Measurements from ENCODE around the gene IZUMO1. TPM values are rescaled to one million over a fixed set of nuclear protein-coding genes. Genes with fewer than 3 reads are reported as not detected.

Gene IZUMO1
- total and polyA plus RNA-seq, 2 of the 13 experiments (the other 11 are each of a cell fraction or from before 2014, with no cell fraction given) = 0.07 to 0.22 TPM

DNA sequence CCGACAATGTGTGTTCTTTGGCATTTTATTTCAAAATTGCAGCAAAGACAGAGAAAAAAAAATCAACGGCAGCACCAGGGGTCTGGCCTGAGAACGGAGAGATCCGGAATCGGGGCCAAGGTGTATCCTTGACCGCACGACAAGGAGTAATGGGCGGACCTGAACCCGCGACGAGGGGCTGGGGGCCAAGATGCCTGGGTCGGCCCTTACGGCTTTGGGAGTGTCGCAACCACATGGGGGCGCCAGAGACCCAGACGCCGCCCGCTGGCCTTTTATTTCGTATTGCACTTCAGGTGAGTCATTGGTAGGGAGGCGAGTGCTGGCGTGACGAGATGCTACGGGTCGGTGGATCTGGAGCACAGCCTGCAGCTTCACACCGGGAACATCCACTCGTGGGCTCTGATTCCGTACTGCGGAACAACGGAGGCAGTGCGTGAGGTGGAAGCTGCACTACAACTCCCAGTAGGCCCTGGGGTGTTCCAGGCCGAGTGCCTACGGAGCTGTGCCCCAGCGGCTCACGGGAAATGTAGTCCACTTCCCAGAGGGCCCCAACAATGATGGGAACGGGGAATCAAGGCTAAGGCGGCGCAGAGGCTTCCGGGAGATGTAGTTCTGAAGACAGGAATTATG lies 48.5 kb upstream of the IZUMO1 start (continued):
- TF ChIP-seq PHF8 (CRISPR knock-in tag; IDR thresholded peaks at IDR 0.05) (peak; percentile 56; the same call in 1 of the 2 replicates), SMC3 (IDR thresholded peaks at IDR 0.05; ENCODE audit: low read length) (peak; percentile 45; the same call in 1 of the 2 replicates), NCOA2 (CRISPR knock-in tag; IDR thresholded peaks at IDR 0.05) (peak; percentile 27; the same call in 1 of the 2 replicates), TEAD3 (CRISPR knock-in tag; optimal IDR thresholded peaks at IDR 0.05; ENCODE audit: borderline replicate concordance) (peak; percentile 62), ZEB1 (IDR thresholded peaks at IDR 0.05; ENCODE audit: insufficient replicate concordance, low read depth) (peak; percentile 47), ELF1 (CRISPR knock-in tag; IDR thresholded peaks at IDR 0.05) (peak; percentile 93), ZNF510 (CRISPR knock-in tag; IDR thresholded peaks at IDR 0.05; ENCODE audit: low read depth) (0 out of 2 replicates have a peak, but pooled peaks have one; percentile 83), CBX5 (CRISPR knock-in tag; IDR thresholded peaks at IDR 0.05; ENCODE audit: borderline replicate concordance) (0 out of 2 replicates have a peak, but pooled peaks have one; percentile 80), ZNF350 (CRISPR knock-in tag; IDR thresholded peaks at IDR 0.05; ENCODE audit: borderline replicate concordance, low read depth) (peak; percentile 52; the same call in 1 of the 2 replicates), ZNF501 (CRISPR knock-in tag; IDR thresholded peaks at IDR 0.05) (peak; percentile 86), NR1H2 (CRISPR knock-in tag; IDR thresholded peaks at IDR 0.05; ENCODE audit: borderline replicate concordance, low read depth) (no peak), ZNF614 (CRISPR knock-in tag; IDR thresholded peaks at IDR 0.05; ENCODE audit: borderline replicate concordance) (no peak), ZNF788 (CRISPR knock-in tag; IDR thresholded peaks at IDR 0.05; ENCODE audit: borderline replicate concordance) (peak; percentile 71; the same call in 1 of the 2 replicates), IRF2 (CRISPR knock-in tag; IDR thresholded peaks at IDR 0.05) (peak; percentile 83), SMARCE1 (IDR thresholded peaks at IDR 0.05; ENCODE audit: borderline replicate concordance) (no peak), MYNN (CRISPR knock-in tag; IDR thresholded peaks at IDR 0.05; ENCODE audit: low read depth) (0 out of 2 replicates have a peak, but pooled peaks have one; percentile 19), AKAP8 (CRISPR knock-in tag; IDR thresholded peaks at IDR 0.05) (no peak), ZMYM3 (CRISPR knock-in tag; IDR thresholded peaks at IDR 0.05) (peak; percentile 57; the same call in 1 of the 2 replicates), ADNP (CRISPR knock-in tag; IDR thresholded peaks at IDR 0.05) (0 out of 2 replicates have a peak, but pooled peaks have one; percentile 44), CBX1 (IDR thresholded peaks at IDR 0.05; ENCODE audit: low read depth) (no peak), ZNF333 (CRISPR knock-in tag; IDR thresholded peaks at IDR 0.05; ENCODE audit: borderline replicate concordance) (0 out of 2 replicates have a peak, but pooled peaks have one; percentile 32), SP2 (CRISPR knock-in tag; IDR thresholded peaks at IDR 0.05) (peak; percentile 18; the same call in 1 of the 2 replicates)
- TF ChIP-seq, protein P1, sequence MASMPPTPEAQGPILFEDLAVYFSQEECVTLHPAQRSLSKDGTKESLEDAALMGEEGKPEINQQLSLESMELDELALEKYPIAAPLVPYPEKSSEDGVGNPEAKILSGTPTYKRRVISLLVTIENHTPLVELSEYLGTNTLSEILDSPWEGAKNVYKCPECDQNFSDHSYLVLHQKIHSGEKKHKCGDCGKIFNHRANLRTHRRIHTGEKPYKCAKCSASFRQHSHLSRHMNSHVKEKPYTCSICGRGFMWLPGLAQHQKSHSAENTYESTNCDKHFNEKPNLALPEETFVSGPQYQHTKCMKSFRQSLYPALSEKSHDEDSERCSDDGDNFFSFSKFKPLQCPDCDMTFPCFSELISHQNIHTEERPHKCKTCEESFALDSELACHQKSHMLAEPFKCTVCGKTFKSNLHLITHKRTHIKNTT (CRISPR knock-in tag; IDR thresholded peaks at IDR 0.05) = 0 out of 2 replicates have a peak, but pooled peaks have one; percentile 86
- TF ChIP-seq, protein P2, sequence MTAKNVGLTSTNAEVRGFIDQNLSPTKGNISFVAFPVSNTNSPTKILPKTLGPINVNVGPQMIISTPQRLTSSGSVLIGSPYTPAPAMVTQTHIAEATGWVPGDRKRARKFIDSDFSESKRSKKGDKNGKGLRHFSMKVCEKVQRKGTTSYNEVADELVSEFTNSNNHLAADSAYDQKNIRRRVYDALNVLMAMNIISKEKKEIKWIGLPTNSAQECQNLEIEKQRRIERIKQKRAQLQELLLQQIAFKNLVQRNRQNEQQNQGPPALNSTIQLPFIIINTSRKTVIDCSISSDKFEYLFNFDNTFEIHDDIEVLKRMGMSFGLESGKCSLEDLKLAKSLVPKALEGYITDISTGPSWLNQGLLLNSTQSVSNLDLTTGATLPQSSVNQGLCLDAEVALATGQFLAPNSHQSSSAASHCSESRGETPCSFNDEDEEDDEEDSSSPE (CRISPR knock-in tag; IDR thresholded peaks at IDR 0.05) = 0 out of 2 replicates have a peak, but pooled peaks have one; percentile 28
- TF ChIP-seq, protein P3, sequence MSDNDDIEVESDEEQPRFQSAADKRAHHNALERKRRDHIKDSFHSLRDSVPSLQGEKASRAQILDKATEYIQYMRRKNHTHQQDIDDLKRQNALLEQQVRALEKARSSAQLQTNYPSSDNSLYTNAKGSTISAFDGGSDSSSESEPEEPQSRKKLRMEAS (IDR thresholded peaks at IDR 0.05) = peak; percentile 10; the same call in 1 of the 2 replicates
- TF ChIP-seq, protein P4, sequence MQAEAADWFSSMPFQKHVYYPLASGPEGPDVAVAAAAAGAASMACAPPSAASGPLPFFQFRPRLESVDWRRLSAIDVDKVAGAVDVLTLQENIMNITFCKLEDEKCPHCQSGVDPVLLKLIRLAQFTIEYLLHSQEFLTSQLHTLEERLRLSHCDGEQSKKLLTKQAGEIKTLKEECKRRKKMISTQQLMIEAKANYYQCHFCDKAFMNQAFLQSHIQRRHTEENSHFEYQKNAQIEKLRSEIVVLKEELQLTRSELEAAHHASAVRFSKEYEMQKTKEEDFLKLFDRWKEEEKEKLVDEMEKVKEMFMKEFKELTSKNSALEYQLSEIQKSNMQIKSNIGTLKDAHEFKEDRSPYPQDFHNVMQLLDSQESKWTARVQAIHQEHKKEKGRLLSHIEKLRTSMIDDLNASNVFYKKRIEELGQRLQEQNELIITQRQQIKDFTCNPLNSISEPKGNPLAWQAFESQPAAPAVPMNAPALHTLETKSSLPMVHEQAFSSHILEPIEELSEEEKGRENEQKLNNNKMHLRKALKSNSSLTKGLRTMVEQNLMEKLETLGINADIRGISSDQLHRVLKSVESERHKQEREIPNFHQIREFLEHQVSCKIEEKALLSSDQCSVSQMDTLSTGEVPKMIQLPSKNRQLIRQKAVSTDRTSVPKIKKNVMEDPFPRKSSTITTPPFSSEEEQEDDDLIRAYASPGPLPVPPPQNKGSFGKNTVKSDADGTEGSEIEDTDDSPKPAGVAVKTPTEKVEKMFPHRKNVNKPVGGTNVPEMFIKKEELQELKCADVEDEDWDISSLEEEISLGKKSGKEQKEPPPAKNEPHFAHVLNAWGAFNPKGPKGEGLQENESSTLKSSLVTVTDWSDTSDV (CRISPR knock-in tag; IDR thresholded peaks at IDR 0.05) = no peak

Data from HepG2 (cell line).